GM23338 (cell line): ENCODE data around the gene RGS6. TPM values are rescaled to one million over a fixed set of nuclear protein-coding genes. Genes with fewer than 3 reads are reported as not detected.

Experiments
- ATAC-seq: fragments of 200-7000 bp; cut with Tn5 transposase; 3 replicates; pipeline ENCODE4 v1.9.1; 2020
- DNase-seq: peaks from one replicate; pipeline ENCODE4 v3.0.0-alpha.2; 2015; ENCODE audit warnings: low spot score
- H2AFZ ChIP-seq: fragments of 200-600 bp; sonication (generic); 2 replicates; pipeline ENCODE4 v1.8.0; 2016; ENCODE audit warnings: antibody characterized with exemption, mild to moderate bottlenecking, moderate library complexity
- H3F3A ChIP-seq: fragments of 200-600 bp; sonication (generic); replicated peaks from 2 replicates; pipeline ENCODE4 v1.8.0; 2017; ENCODE audit warnings: antibody characterized with exemption, mixed run types, low read depth
- H3K27ac ChIP-seq: fragments of 200-600 bp; sonication (generic); 2 replicates; pipeline ENCODE4 v1.6.1; 2016; ENCODE audit warnings: low read depth
- H3K27me3 ChIP-seq: fragments of 200-600 bp; sonication (generic); 2 replicates; pipeline ENCODE4 v1.8.0; 2016; ENCODE audit warnings: mild to moderate bottlenecking, mixed run types, moderate library complexity; ENCODE audit not compliant: insufficient read depth
- H3K36me3 ChIP-seq: fragments of 200-600 bp; sonication (generic); 2 replicates; pipeline ENCODE4 v1.8.0; 2016; ENCODE audit warnings: mild to moderate bottlenecking; ENCODE audit not compliant: insufficient read depth
- H3K4me1 ChIP-seq: fragments of 200-600 bp; sonication (generic); 2 replicates; pipeline ENCODE4 v1.8.0; 2016; ENCODE audit warnings: mild to moderate bottlenecking, moderate library complexity; ENCODE audit not compliant: insufficient read depth
- H3K4me2 ChIP-seq: fragments of 200-600 bp; sonication (generic); 2 replicates; pipeline ENCODE4 v1.7.1; 2017; ENCODE audit warnings: mixed run types
- H3K4me3 ChIP-seq: fragments of 200-600 bp; sonication (generic); 2 replicates; pipeline ENCODE4 v1.6.1; 2016; ENCODE audit warnings: mixed run types
- H3K79me2 ChIP-seq: fragments of 200-600 bp; sonication (generic); replicated peaks from 2 replicates; pipeline ENCODE4 v1.8.0; 2017; ENCODE audit warnings: mild to moderate bottlenecking; ENCODE audit not compliant: insufficient read depth
- H3K9me2 ChIP-seq: fragments of 200-600 bp; sonication (generic); 2 replicates; pipeline ENCODE4 v1.8.0; 2017; ENCODE audit not compliant: insufficient read depth
- H4K20me1 ChIP-seq: fragments of 200-600 bp; sonication (generic); replicated peaks from 2 replicates; pipeline ENCODE4 v1.8.0; 2017; ENCODE audit warnings: mild to moderate bottlenecking; ENCODE audit not compliant: insufficient read depth
- H3K27ac Mint-ChIP-seq: 2 replicates; pipeline ENCODE4 v1.8.0; 2020; ENCODE audit warnings: inconsistent platforms, mild to moderate bottlenecking, moderate library complexity, mixed read lengths
- H3K27me3 Mint-ChIP-seq: 3 replicates; pipeline ENCODE4 v1.8.0; 2022; ENCODE audit warnings: low read depth, mild to moderate bottlenecking, moderate library complexity, mixed read lengths, inconsistent platforms; ENCODE audit not compliant: insufficient read depth, poor library complexity
- H3K36me3 Mint-ChIP-seq: 3 replicates; pipeline ENCODE4 v1.8.0; 2021; ENCODE audit warnings: low read depth, mild to moderate bottlenecking, inconsistent platforms, moderate library complexity, mixed read lengths
- H3K4me1 Mint-ChIP-seq: 3 replicates; pipeline ENCODE4 v1.8.0; 2020; ENCODE audit warnings: mild to moderate bottlenecking, inconsistent platforms, mixed read lengths
- H3K4me3 Mint-ChIP-seq: 3 replicates; pipeline ENCODE4 v1.8.0; 2021; ENCODE audit warnings: moderate library complexity, mild to moderate bottlenecking, inconsistent platforms, mixed read lengths
- H3K9me3 Mint-ChIP-seq: 3 replicates; pipeline ENCODE4 v1.8.0; 2020; ENCODE audit warnings: moderate library complexity, mild to moderate bottlenecking, inconsistent platforms, mixed read lengths
- CREB1 ChIP-seq: fragments of 250-450 bp; sonication (Bioruptor Pico); IDR thresholded peaks from 2 replicates; pipeline ENCODE4 v1.5.0; 2020; ENCODE audit warnings: low read depth, mild to moderate bottlenecking, moderate library complexity
- ETS1 ChIP-seq: IDR thresholded peaks from 2 replicates; pipeline ENCODE4 v1.6.1; 2016; ENCODE audit warnings: antibody characterized with exemption
- EZH2 ChIP-seq: fragments of 200-600 bp; sonication (generic); IDR thresholded peaks from one replicate; pipeline ENCODE4 v1.8.0; 2017; ENCODE audit warnings: antibody characterized with exemption, mild to moderate bottlenecking, low read depth; ENCODE audit not compliant: unreplicated experiment
- EZH2phosphoT487 ChIP-seq: fragments of 200-600 bp; sonication (generic); IDR thresholded peaks from one replicate; pipeline ENCODE4 v1.8.1; 2018; ENCODE audit warnings: antibody characterized with exemption; ENCODE audit not compliant: unreplicated experiment
- NANOG ChIP-seq: IDR thresholded peaks from 2 replicates; pipeline ENCODE4 v1.6.1; 2016; ENCODE audit warnings: antibody characterized with exemption, borderline replicate concordance
- POLR2AphosphoS5 ChIP-seq: IDR thresholded peaks from 2 replicates; pipeline ENCODE4 v1.6.1; 2016; ENCODE audit warnings: antibody characterized with exemption, low read depth
- STAT1 ChIP-seq: IDR thresholded peaks from one replicate; pipeline ENCODE4 v1.6.1; 2016; ENCODE audit warnings: antibody characterized with exemption; ENCODE audit not compliant: unreplicated experiment
- ZNF331 ChIP-seq: fragments of 250-450 bp; sonication (Bioruptor Pico); IDR thresholded peaks from 2 replicates; pipeline ENCODE4 v1.5.0; 2020; ENCODE audit warnings: low read depth, mild to moderate bottlenecking, moderate library complexity
- ZNF462 ChIP-seq: fragments of 250-450 bp; sonication (Bioruptor Pico); IDR thresholded peaks from 2 replicates; pipeline ENCODE4 v1.5.0; 2020; ENCODE audit warnings: mild to moderate bottlenecking, moderate library complexity
- polyA plus RNA-seq: library from polyadenylated mRNA; unstranded; fragments of >200 nt; fragmentation: Nextera tagmentation; extraction: Ambion mirVana; gene quantifications from 2 replicates; pipeline ENCODE4 v1.2.1, GENCODE V29; 2016
- total RNA-seq: library from RNA; depleted of rRNA; stranded (reverse); fragments of >200 nt; shearing (Covaris generic); gene quantifications from 2 replicates; pipeline ENCODE4 v1.2.3, GENCODE V29; 2014

RGS6 gene
- total and polyA plus RNA-seq, 2 experiments from 2014 or later, result 0.66 to 0.83 TPM

GRCh38 chr14:72488514-72488913 is 556.3 kb downstream of the RGS6 start:
- Histone ChIP-seq H3K79me2 (no peaks in the 10 kb centered on the region), H3K4me3 (no peak overlapping the region), H3K9me2 (peaks cover 6% of the 10 kb centered on the region), H3K36me3 (no peaks in the 10 kb centered on the region), H3F3A (no peaks in the 10 kb centered on the region), H4K20me1 (no peaks in the 10 kb centered on the region), H3K27ac (no peak overlapping the region), H2AFZ (no peak overlapping the region), H3K4me2 (no peak overlapping the region), H3K27me3 (no peaks in the 10 kb centered on the region), H3K4me1 (no peaks in the 10 kb centered on the region)
- ATAC-seq (no peak), DNase-seq (no peak)
- Mint-ChIP-seq H3K27me3 (peaks cover 2% of the 10 kb centered on the region), H3K4me3 (no peak overlapping the region), H3K9me3 (peaks cover 23% of the 10 kb centered on the region), H3K27ac (no peak overlapping the region), H3K36me3 (peaks cover 17% of the 10 kb centered on the region), H3K4me1 (no peaks in the 10 kb centered on the region)
- TF ChIP-seq NANOG, result no peak
- TF ChIP-seq ZNF331 (CRISPR knock-in tag), result no peak
- TF ChIP-seq EZH2phosphoT487, result no peak
- no peak for TF ChIP-seq STAT1
- TF ChIP-seq ETS1, result no peak
- no peak for TF ChIP-seq ZNF462 (CRISPR knock-in tag)
- TF ChIP-seq EZH2, result no peak
- no peak for TF ChIP-seq CREB1
- no peak for TF ChIP-seq POLR2AphosphoS5
